IMR-90 (cell line): ENCODE data around the gene PCDH1. TPM values are rescaled to one million over a fixed set of nuclear protein-coding genes. Genes with fewer than 3 reads are reported as not detected.
A peak's percentile ranks its signal among the peaks of the same experiment; 100 is the strongest.
"Not testable (repeated sequence)": the region's sequence is repeated elsewhere in the genome, so short reads cannot be mapped to it uniquely, and the experiment has no call there.

ENCODE experiments used
- ATAC-seq: fragments of 200-7000 bp; cut with Tn5 transposase; 2 replicates; pipeline ENCODE4 v1.9.1; 2020; ENCODE audit warnings: low read depth, mild to moderate bottlenecking, moderate library complexity
- BruUV-seq: library from RNA; stranded (reverse); fragments of 400-500 nt; replicated peaks from 2 replicates; lab custom pipeline; 2021; lab: Mats Ljungman, UMichigan
- CTCF ChIA-PET: fragments of 300-600 bp; formaldehyde crosslinking; extraction: SDS; loops from one replicate; lab custom pipeline; 2021; ENCODE audit warnings: antibody characterized with exemption; lab: Yijun Ruan, JAX
- POLR2A ChIA-PET: fragments of 300-600 bp; sonication (Branson Sonifier 250); formaldehyde crosslinking; loops from one replicate; lab custom pipeline; 2022; ENCODE audit warnings: antibody characterized with exemption; ENCODE audit not compliant: unreplicated experiment; lab: Charles Lee
- DNase-seq: peaks from one replicate; pipeline ENCODE4 v3.0.0; 2013
- H2AFZ ChIP-seq: replicated peaks from 2 replicates; pipeline ENCODE3; 2013; ENCODE audit warnings: low read length, mild to moderate bottlenecking; ENCODE audit not compliant: poor library complexity
- H2AK5ac ChIP-seq: 2 replicates; pipeline ENCODE4 v1.6.1; 2013; ENCODE audit warnings: low read depth, low read length, inconsistent platforms
- H2AK9ac ChIP-seq: replicated peaks from 2 replicates; pipeline ENCODE3; 2013; ENCODE audit warnings: mild to moderate bottlenecking, low read depth, low read length, moderate library complexity; ENCODE audit not compliant: poor library complexity
- H2BK120ac ChIP-seq: 2 replicates; pipeline ENCODE4 v1.6.1; 2013; ENCODE audit warnings: low read depth, low read length, inconsistent platforms
- H2BK15ac ChIP-seq: 3 replicates; pipeline ENCODE4 v1.6.1; 2013; ENCODE audit warnings: low read depth, low read length, inconsistent platforms
- H2BK20ac ChIP-seq: 2 replicates; pipeline ENCODE4 v1.6.1; 2013; ENCODE audit warnings: low read depth, mild to moderate bottlenecking, inconsistent platforms, low read length, moderate library complexity
- H2BK5ac ChIP-seq: 2 replicates; pipeline ENCODE4 v1.6.1; 2013; ENCODE audit warnings: mild to moderate bottlenecking, low read depth, low read length, inconsistent platforms; ENCODE audit not compliant: poor library complexity, severe bottlenecking
- H3K14ac ChIP-seq: replicated peaks from 2 replicates; pipeline ENCODE4 v1.6.1; 2013; ENCODE audit warnings: low read depth, low read length, inconsistent platforms
- H3K18ac ChIP-seq: 2 replicates; pipeline ENCODE4 v1.6.1; 2013; ENCODE audit warnings: low read depth, low read length, control low read depth
- H3K23ac ChIP-seq: 2 replicates; pipeline ENCODE4 v1.6.1; 2013; ENCODE audit warnings: low read depth, low read length, inconsistent platforms
- H3K27ac ChIP-seq: 2 replicates; pipeline ENCODE4 v1.5.1; 2013; ENCODE audit warnings: mild to moderate bottlenecking, control low read depth, low read length; ENCODE audit not compliant: insufficient read depth
- H3K27me3 ChIP-seq: 2 replicates; pipeline ENCODE4 v1.6.1; 2013; ENCODE audit warnings: low read length; ENCODE audit not compliant: control insufficient read depth, insufficient read depth
- H3K36me3 ChIP-seq: 2 replicates; pipeline ENCODE4 v1.6.1; 2013; ENCODE audit warnings: low read length, mixed read lengths; ENCODE audit not compliant: control insufficient read depth, insufficient read depth
- H3K4ac ChIP-seq: 2 replicates; pipeline ENCODE4 v1.6.1; 2013; ENCODE audit warnings: low read depth, low read length, inconsistent platforms
- H3K4me1 ChIP-seq: 2 replicates; pipeline ENCODE4 v1.6.1; 2013; ENCODE audit warnings: low read length, mixed read lengths; ENCODE audit not compliant: control insufficient read depth, insufficient read depth
- H3K4me2 ChIP-seq: 2 replicates; pipeline ENCODE4 v1.6.1; 2013; ENCODE audit warnings: low read depth, mild to moderate bottlenecking, control low read depth, low read length, moderate library complexity
- H3K4me3 ChIP-seq: 2 replicates; pipeline ENCODE4 v1.5.1; 2013; ENCODE audit warnings: low read depth, mild to moderate bottlenecking, control low read depth, low read length, moderate library complexity; ENCODE audit not compliant: insufficient read depth
- H3K56ac ChIP-seq: 2 replicates; pipeline ENCODE4 v1.6.1; 2013; ENCODE audit warnings: low read length, inconsistent platforms; ENCODE audit not compliant: insufficient read depth; ENCODE audit errors: extremely low read depth
- H3K79me1 ChIP-seq, 2 experiments: 2 replicates each; pipeline ENCODE4 v1.6.1; 2013; ENCODE audit warnings: low read length in 2 of 2, inconsistent platforms in 1 of 2, low read depth in 1 of 2
- H3K9ac ChIP-seq: 2 replicates; pipeline ENCODE4 v1.6.1; 2013; ENCODE audit warnings: low read depth, low read length, control low read depth
- H3K9me1 ChIP-seq: 2 replicates; pipeline ENCODE4 v1.6.1; 2013; ENCODE audit warnings: low read length, inconsistent platforms; ENCODE audit not compliant: insufficient read depth
- H3K9me3 ChIP-seq: 2 replicates; pipeline ENCODE4 v1.6.1; 2013; ENCODE audit warnings: low read length; ENCODE audit not compliant: control insufficient read depth, insufficient read depth
- H4K20me1 ChIP-seq: 2 replicates; pipeline ENCODE4 v1.6.1; 2013; ENCODE audit warnings: low read length, inconsistent platforms; ENCODE audit not compliant: insufficient read depth
- H4K5ac ChIP-seq: 2 replicates; pipeline ENCODE4 v1.6.1; 2013; ENCODE audit warnings: mild to moderate bottlenecking, low read depth, low read length, control low read depth
- H4K8ac ChIP-seq, 2 experiments: 2 replicates each; pipeline ENCODE4 v1.6.1; 2013; ENCODE audit warnings: low read depth in 2 of 2, low read length in 2 of 2, control low read depth in 1 of 2, inconsistent platforms in 1 of 2
- H4K91ac ChIP-seq: 2 replicates; pipeline ENCODE4 v1.6.1; 2013; ENCODE audit warnings: low read depth, low read length, inconsistent platforms; ENCODE audit not compliant: insufficient read depth
- WGBS, 2 experiments: methylation state at CpG; one replicate each; pipeline versions ENCODE4 v1.1.5 to v1.1.7; 2013; ENCODE audit warnings: missing lambda C conversion rate in 2 of 2; ENCODE audit not compliant: insufficient read length in 1 of 2; ENCODE audit errors: extremely low coverage in 2 of 2; 5-methylcytosine and 5-hydroxymethylcytosine counted together
- dilution Hi-C: fragments of 300-500 bp; cut with HindIII; formaldehyde crosslinking; loops from one replicate; pipeline ENCODE4 v1.14.3; 2018; ENCODE audit warnings: low sequenced_read_pairs; ENCODE audit not compliant: unreplicated experiment
- in situ Hi-C: fragments of 300-500 bp; cut with MboI; formaldehyde crosslinking; loops from 3 replicates; pipeline ENCODE4 v1.14.3; 2019; ENCODE audit warnings: low sequenced_read_pairs, inconsistent platforms, mixed read lengths
- intact Hi-C: fragments of 100-400 bp; cut with micrococcal nuclease; formaldehyde crosslinking; loops from 2 replicates; pipeline ENCODE4 v1.10.0; 2022
- polyA plus RNA-seq, 3 experiments: library from polyadenylated mRNA; depleted of rRNA; stranded (reverse); fragments of >200 nt; gene quantifications; 2 replicates each; pipeline ENCODE4 v1.2.3, GENCODE V29; 2012; ENCODE audit warnings: low replicate concordance in 1 of 3
- total RNA-seq: library from RNA; depleted of rRNA; stranded (reverse); fragments of >200 nt; gene quantifications from 2 replicates; pipeline ENCODE4 v1.2.3, GENCODE V29; 2012

Gene PCDH1
- total and polyA plus RNA-seq, 2 of the 4 experiments (the other 2 are of a cell fraction), result 0.74 to 0.90 TPM

GRCh38 chr5:141820686-141821085 lies 57.5 kb downstream of the PCDH1 start:
- H3K27me3 ChIP-seq, result peaks cover 24% of the 10 kb centered on the region
- H3K56ac ChIP-seq, H3K23ac ChIP-seq, intact Hi-C loops, H3K27ac ChIP-seq, H3K4ac ChIP-seq, H4K5ac ChIP-seq, ATAC-seq, H3K4me2 ChIP-seq, H2AK5ac ChIP-seq, H4K20me1 ChIP-seq, H3K4me1 ChIP-seq, H2BK120ac ChIP-seq, H4K91ac ChIP-seq, H2AFZ ChIP-seq, H2BK5ac ChIP-seq, H3K14ac ChIP-seq, DNase-seq, H3K79me1 ChIP-seq, H3K36me3 ChIP-seq, POLR2A ChIA-PET, H3K9me3 ChIP-seq, H3K4me3 ChIP-seq, H3K9me1 ChIP-seq, H2AK9ac ChIP-seq, H3K18ac ChIP-seq, H3K9ac ChIP-seq, BruUV-seq, H4K8ac ChIP-seq, dilution Hi-C loops, in situ Hi-C loops, H2BK15ac ChIP-seq: not testable (repeated sequence)
- CTCF ChIA-PET, result interaction anchor here (1.0 kb wide), 1 partner anchor 10 kb away, joined by 3 read pairs; no protein-coding TSS in a partner anchor
- H2BK20ac ChIP-seq, result peak overlapping the region; percentile 53; the same call in 1 of the 2 replicates
- WGBS, 2 experiments, result no CpG with 5 or more reads among the region's 15 CpGs
